PC-3 (cell line): ENCODE measurements around the gene STAT4.

Source experiments
- EZH2 ChIP-seq: fragments of 300-600 bp; sonication (generic); IDR thresholded peaks from one replicate; pipeline ENCODE4 v1.6.1; 2017; ENCODE audit warnings: antibody characterized with exemption, mild to moderate bottlenecking, low read length; ENCODE audit not compliant: unreplicated experiment
- TF ChIP-seq, protein P1 (sequence below): fragments of 300-600 bp; sonication (generic); conservative IDR thresholded peaks from 2 replicates; pipeline ENCODE4 v1.5.1; 2017; ENCODE audit warnings: antibody characterized with exemption, low read depth, mild to moderate bottlenecking, low read length

DNA sequence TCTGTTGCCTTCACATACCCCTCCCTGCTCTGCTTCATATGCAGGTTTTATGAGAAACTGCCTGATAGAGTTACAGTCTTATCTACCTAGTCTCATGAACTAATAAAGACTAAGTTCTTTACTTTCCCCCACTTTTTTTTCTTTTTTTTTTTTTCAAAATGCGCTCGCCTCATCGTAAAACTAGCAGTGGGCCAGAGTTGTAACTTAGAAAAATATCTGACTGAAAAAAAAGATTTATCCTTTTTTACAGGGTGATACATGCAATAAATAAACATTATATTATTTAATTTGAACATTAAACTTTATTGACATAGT is 83.9 kb downstream of the STAT4 start:
- no peak for TF ChIP-seq EZH2
- TF ChIP-seq, protein P1, sequence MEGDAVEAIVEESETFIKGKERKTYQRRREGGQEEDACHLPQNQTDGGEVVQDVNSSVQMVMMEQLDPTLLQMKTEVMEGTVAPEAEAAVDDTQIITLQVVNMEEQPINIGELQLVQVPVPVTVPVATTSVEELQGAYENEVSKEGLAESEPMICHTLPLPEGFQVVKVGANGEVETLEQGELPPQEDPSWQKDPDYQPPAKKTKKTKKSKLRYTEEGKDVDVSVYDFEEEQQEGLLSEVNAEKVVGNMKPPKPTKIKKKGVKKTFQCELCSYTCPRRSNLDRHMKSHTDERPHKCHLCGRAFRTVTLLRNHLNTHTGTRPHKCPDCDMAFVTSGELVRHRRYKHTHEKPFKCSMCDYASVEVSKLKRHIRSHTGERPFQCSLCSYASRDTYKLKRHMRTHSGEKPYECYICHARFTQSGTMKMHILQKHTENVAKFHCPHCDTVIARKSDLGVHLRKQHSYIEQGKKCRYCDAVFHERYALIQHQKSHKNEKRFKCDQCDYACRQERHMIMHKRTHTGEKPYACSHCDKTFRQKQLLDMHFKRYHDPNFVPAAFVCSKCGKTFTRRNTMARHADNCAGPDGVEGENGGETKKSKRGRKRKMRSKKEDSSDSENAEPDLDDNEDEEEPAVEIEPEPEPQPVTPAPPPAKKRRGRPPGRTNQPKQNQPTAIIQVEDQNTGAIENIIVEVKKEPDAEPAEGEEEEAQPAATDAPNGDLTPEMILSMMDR, result no peak
